ENCODE results near the gene GBGT1.

GBGT1 gene

GRCh38 chr9:133165452-133165730 lies 1.7 kb upstream of the GBGT1 start:
- no peak for DNase-seq (ENCODE audit: low spot score)

- DNase-seq (ENCODE audit: low spot score): no peak
Observed at GRCh38 chr9:133164191-133164590, 477 bp upstream of the GBGT1 start.

GRCh38 chr9:133162861-133163503 lies 732 bp downstream of the GBGT1 start:
- no peak for DNase-seq (ENCODE audit: low spot score)

GRCh38 chr9:133161547-133161950 lies 2.2 kb downstream of the GBGT1 start:
- DNase-seq (ENCODE audit: low spot score): no peak

- peak; percentile 73 for DNase-seq (ENCODE audit: low spot score)
Observed at GRCh38 chr9:133160742-133161546, 2.8 kb downstream of the GBGT1 start.

- no peak for DNase-seq (ENCODE audit: low spot score)
Observed at GRCh38 chr9:133158695-133159094, 5.0 kb downstream of the GBGT1 start.

GRCh38 chr9:133155156-133155555 lies 8.6 kb downstream of the GBGT1 start:
- DNase-seq (ENCODE audit: low spot score): no peak

- no peak for DNase-seq (ENCODE audit: low spot score)
Observed at GRCh38 chr9:133154097-133154989, 9.4 kb downstream of the GBGT1 start.

GRCh38 chr9:133153227-133154096 lies 10.3 kb downstream of the GBGT1 start:
- peak; percentile 55 for DNase-seq (ENCODE audit: low spot score)

GRCh38 chr9:133151601-133152525 lies 11.9 kb downstream of the GBGT1 start:
- DNase-seq (ENCODE audit: low spot score): no peak

GRCh38 chr9:133151041-133151440 lies 12.7 kb downstream of the GBGT1 start:
- no peak for DNase-seq (ENCODE audit: low spot score)

- DNase-seq (ENCODE audit: low spot score): peak; percentile 91
Observed at GRCh38 chr9:133149130-133150015, 14.3 kb downstream of the GBGT1 start.

GRCh38 chr9:133148199-133149129 lies 15.2 kb downstream of the GBGT1 start:
- DNase-seq (ENCODE audit: low spot score): peak; percentile 45

GRCh38 chr9:133147412-133148198 lies 16.1 kb downstream of the GBGT1 start:
- DNase-seq (ENCODE audit: low spot score): peak; percentile 72

GRCh38 chr9:133146746-133147411 lies 16.8 kb downstream of the GBGT1 start:
- DNase-seq (ENCODE audit: low spot score): no peak
